Activated CD8-positive, alpha-beta memory T cell treated with anti-CD3 and anti-CD28 coated beads, Interleukin-2, amount 50 U/mL, for 48 hours (primary cell): ENCODE data around the gene ASAP3.
"Not testable (repeated sequence)": the region's sequence is repeated elsewhere in the genome, so short reads cannot be mapped to it uniquely, and the experiment has no call there.

Source experiments
- DNase-seq: peaks from one replicate; pipeline ENCODE4 v3.0.0-alpha.2; 2020

ASAP3 gene

DNA sequence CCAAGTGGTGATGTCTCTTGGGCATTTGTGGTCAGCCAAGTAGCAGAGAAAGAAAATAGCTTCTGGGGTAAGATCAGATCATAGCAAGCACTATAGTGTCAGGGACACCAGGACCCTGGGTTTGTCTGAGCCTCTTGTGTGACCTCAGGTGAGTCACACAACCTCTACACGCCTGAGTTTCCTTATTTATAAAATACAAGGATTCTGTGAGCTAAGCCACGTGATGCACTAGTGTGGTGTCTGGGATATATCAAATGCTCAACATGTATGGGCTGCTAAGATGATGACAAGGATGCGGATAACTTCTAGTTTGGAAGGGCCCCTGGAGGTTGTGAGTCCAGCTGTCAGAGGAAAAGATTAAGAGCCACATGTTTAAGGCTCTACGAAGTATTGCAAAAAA is 89.8 kb downstream of the ASAP3 start:
- no peak for DNase-seq

GRCh38 chr1:23393706-23394105 is 90.3 kb downstream of the ASAP3 start:
- DNase-seq = no peak

DNA sequence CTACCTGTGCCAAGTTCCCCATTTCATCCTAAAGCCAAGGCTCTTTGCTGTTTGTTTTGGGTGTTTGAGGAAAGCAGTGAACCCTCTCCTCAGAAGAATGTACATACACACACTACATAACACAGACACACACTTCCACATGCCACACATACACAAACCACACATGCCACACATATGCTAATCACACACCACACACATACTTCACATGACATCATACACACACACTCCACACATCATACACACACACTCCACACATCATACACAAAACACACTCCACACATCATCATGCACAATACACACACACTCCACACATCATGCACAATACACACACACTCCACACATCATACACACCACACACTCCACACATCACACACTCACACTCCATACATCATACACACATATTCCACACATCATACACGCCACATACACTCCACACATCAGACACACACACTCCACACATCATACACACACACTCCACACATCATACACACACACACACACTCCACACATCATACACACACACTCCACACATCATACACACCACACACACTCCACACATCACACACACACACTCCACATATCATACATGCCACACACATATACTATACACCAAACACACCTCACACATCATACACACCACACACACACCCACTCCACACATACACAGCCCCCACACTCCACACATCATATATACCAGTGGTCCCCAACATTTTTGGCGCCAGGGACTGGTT is 91.7 kb downstream of the ASAP3 start:
- no peak for DNase-seq

- no peak for DNase-seq
Measured at GRCh38 chr1:23389837-23390321, 94.1 kb downstream of the ASAP3 start.

GRCh38 chr1:23387494-23387893 is 96.5 kb downstream of the ASAP3 start:
- DNase-seq = no peak

DNA sequence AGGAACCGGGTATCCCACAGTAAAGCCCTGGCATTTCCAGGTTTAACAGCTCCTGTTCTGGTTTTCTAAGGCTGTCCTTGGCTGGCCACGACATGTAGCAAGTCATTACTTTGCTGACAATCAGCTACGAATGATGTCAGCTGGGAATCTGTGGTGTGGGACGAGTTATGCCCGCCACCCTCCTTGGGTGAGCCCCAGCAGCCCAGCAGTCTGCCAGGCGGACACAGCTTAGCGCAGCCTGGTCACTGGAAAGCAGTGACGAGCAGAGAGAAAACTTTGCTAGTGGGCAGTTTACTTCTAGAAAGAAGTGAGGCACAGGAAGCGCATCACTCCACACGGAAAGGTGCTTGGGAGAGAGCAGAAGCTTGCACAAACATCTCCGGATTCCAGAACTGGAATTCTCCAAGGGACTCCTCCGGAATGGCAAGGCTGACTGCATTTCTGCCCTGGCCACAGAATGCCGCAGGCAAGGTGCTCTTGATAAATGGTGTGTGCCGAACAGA is 98.8 kb downstream of the ASAP3 start:
- no peak for DNase-seq

- DNase-seq = no peak
Measured at GRCh38 chr1:23384312-23385058, 99.5 kb downstream of the ASAP3 start.

DNA sequence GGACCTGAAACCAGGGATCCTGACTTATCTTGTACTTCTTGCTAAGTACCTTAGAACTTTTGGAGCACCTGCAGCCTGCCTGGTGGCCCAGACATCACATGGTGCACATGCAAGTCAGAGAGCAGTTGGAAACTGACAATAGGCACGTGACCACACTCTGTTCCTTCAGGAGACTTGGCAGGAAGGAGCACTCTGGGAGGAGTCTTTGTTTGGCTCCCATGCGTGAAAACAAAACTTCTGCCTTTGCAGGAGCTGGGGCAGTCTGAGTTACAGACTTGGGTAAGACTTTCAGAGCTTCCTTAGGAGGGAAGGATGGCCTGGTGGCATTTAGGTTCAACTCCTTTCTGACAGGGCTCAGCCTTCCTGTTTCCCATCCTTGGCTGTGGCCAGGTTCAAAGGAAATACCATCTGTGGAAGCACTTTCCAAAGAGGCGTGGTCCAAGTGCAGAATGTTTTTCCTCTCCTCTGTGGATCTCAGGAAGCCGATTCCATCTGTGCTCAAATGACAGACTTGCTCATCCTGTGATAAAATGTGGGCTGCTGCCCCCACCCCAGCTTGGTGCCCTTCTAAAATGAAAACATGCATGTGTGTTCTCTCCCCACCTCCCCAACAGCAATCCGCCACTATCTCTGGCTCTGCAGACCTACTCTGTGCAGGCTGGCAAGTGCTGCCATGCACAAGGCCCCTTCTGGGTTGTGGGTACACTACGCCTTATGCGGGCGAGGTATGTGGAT is 100.2 kb downstream of the ASAP3 start:
- DNase-seq = no peak

- DNase-seq = no peak
Measured at GRCh38 chr1:23381233-23381885, 102.6 kb downstream of the ASAP3 start.

GRCh38 chr1:23380719-23381118 is 103.3 kb downstream of the ASAP3 start:
- no peak for DNase-seq

DNA sequence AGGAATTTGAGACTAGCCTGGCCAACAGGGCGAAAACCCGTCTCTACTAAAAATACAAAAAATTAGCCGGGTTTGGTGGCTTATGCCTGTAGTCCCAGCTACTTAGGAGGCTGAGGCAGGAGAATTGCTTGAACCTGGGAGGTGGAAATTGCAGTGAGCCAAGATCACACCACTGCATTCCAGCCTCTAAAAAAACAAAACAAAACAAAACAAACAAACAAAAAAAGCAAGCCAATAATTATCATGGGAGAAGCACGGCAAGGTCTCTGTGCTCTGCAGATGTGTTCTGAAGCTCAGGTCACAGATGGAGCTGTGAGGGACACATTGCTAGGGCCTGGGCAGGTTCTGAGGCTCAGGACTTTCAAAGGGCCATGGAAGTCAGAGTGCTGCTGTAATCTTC is 103.7 kb downstream of the ASAP3 start:
- DNase-seq = not testable (repeated sequence)
